ENCODE data around the gene MRPL37. TPM values are rescaled to one million over a fixed set of nuclear protein-coding genes. Genes with fewer than 3 reads are reported as not detected.
"Not testable (repeated sequence)": the region's sequence is repeated elsewhere in the genome, so short reads cannot be mapped to it uniquely, and the experiment has no call there.

The MRPL37 gene
- polyA plus RNA-seq, 1 donor = 61.5 TPM

DNA sequence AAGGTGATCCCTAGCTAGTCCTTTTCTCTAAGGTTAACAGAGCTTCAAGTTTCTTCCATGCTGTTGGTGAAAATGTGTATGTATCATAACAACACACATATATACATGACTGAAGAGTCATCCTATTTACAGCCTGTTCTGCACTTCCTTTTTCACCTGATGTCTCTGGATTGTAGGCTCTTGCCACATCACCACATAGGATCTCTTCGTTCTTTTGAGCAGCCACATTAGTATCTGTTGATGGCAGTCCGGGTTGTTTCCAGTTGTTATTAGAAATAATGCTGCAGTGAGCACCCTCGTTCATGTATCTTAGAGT is 19.7 kb downstream of the MRPL37 start:
- DNase-seq (ENCODE audit: low read depth) = no peak

DNA sequence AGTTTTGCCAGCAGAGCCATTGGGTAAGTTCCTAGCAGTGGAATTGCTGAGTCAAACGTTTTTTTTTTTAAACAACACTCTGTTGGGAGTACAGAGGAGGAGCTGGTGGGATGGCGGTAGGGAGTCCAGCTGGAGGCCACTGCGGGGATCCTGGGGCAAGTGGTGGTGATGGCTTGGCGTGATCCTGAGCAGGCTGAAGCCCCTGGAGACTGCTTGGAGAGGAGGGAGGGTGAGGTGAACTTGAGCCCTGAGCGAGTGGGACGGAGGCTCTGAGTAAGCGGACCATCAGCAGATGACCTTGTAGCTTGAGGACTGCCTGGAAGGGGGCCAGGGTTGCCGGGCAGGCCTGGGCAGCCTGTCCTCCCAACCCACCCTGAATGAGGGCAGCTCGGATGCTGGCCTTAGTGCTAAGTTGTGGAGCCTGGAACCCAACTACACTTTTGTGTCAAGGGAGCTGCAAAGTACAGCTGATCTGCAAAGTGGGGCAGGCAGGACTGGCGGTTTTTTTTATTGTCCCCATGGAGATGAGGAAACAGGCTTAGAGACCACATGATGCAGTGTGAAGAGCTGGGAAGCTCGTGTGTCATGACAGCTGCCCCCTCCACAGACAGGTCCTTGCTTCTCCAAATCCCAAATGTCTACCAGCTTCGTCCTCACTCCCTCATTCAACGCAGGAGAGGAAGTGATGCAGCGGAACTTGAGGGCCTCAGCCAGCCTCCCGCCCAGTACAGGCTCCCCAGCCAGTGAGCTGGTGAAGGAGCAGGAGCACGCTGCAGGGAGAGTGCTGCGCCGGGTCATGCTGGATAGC is 20.2 kb downstream of the MRPL37 start:
- DNase-seq (ENCODE audit: low read depth) = peak; percentile 31

DNA sequence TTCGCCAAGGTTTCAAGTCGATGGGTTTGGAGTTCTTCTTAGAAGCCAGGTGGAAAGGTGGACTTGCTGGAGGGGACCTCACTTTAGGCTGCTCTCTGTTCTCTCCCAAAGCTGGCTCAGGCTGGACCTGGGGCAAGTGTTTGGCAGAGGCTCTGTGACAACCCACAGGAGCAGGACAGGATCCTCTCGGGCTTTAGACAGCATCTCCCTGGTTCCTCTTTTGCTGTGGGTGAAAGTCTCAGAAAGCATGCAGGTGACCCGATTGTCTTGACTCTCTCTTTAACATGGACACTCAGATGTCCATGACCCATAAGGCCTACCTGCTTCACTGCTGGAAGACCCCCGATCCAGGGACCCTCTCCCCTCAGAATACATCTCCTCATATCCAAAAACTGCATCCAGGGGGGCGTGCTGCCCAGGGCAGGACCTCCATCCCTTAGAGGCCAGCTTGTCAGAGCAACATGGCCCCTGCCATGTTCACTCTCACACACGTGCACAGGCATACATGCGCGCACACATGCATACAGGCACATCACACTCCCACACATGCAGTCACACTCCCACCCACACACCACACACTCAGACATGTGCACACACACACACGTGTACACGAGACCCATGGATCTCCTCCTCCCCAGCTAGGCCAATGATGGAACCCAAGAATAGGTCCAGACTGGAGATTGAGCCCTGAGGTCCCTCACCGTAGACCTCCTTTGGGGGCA is 21.3 kb downstream of the MRPL37 start:
- DNase-seq (ENCODE audit: low read depth) = no peak

DNA sequence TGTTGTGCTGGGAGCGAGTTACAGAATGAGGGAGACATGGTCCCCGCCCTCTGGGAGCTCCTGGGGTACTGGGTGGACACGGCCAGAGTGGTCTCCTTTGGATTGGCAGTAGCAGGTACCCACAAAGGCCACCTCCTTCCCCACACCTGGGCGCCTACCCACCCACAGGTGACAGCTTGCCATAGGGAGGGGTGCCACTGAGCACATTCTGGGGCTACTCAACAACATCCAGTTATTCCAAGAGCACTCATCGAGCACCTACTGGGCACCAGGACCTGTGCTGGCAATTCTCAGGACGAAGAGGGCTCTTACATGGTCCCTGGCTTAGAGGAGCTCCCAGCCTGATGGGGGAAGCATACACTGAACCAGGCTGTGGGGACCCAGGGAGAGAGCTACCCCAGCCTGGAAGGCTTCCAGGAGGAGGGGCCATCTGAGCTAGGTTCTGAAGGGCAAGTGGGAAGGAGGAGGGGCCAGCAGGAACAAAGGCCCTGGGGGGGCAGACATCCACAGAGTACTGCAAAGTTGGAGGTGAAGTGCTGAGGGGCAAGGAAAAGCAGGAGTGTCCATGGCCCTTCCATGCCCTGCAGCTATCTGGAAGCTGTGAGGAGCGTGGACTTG is 22.0 kb downstream of the MRPL37 start:
- no peak for DNase-seq (ENCODE audit: low read depth)

DNA sequence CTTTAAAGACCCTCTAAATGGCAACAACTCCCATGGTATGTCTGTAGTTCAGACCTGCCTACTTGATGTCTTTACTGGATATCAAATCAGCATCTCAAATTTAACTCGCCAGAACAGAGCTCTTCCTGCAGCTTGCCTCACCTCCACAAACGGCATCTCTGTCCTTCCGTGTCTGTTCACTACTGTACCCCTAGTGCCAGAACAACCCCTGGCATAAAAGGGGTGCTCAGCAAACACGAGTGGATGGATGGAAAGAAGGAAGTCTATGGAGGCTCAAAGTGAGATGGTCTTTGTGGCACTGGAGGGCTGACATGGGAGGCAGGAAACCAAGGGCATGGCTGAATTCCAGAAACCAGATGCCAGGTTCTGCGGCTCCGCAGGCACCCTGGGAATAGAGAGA is 22.7 kb downstream of the MRPL37 start:
- no peak for DNase-seq (ENCODE audit: low read depth)

DNA sequence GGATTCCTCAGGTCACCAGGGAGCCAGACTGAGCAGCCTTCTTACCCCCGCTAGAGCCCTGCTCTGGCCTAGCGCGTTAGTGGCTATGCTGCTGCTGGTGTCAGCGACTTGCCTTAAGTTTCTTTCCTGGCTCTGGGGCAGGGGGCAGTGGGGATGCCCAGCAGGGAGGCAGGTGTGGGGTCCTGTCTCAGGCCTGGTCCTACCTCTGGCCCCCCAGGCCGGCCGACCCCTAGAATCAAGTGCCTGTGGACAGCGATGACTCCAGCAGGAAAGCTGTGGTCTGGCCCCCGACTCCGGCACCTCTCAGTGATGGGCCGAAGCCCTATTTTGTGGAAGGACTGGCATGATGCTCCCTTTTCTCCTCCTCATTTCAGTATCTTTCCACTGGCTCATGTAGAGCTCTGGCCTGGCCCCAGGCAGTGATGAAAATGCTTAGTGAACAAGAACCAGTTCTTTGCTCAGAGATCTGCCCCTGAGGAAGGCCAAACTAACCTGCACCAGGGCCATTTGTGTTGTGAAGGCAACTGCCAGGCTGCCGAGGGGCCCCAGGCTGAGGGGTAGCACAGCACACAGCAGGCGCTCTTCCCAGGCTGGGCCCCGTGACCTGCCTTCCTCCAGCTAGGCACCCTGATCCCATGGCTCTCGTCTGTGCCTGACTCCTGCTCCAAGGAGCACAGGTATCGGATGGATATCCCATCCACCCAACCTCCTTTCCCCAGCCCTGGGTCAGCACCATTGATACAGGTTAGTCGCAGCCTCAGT is 23.7 kb downstream of the MRPL37 start:
- DNase-seq (ENCODE audit: low read depth) = no peak

DNA sequence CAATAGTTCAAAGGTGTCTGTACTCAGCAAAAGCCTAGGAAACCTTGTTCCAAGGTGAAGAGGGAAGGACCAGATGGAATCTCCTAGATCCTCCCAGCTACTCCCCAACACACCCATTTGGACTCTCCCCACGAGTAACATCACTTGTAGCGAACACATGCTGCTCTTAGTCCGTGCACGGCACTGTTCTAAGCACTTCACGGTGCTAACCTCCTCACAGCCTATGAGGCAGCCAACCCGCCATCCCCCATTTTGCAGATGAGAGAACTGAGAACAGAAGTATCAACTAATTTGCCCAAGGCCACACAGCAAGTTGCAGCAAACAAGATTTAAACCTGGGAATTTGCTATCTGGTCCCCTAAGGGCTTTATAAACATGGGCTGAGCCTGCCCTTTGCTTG is 24.3 kb downstream of the MRPL37 start:
- DNase-seq (ENCODE audit: low read depth) = no peak

DNA sequence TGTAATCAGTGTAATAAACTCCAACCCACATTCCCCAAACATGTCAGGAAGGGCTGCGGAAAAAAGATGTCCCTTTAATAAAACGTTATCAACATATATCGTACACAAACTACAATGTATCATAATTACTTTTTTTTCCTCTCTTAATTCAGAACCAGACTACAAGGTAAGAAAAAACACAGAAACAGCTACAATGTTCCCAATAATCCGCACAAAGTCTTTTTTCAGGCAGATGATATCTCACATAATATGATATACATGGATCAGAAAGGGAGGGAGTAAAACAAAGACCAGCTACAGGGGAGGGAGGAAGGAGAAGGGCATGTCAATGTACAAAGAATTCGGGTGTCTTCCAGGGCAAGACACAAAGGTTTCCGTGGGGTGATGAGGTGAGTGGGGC is 25.4 kb downstream of the MRPL37 start:
- DNase-seq (ENCODE audit: low read depth) = no peak

DNA sequence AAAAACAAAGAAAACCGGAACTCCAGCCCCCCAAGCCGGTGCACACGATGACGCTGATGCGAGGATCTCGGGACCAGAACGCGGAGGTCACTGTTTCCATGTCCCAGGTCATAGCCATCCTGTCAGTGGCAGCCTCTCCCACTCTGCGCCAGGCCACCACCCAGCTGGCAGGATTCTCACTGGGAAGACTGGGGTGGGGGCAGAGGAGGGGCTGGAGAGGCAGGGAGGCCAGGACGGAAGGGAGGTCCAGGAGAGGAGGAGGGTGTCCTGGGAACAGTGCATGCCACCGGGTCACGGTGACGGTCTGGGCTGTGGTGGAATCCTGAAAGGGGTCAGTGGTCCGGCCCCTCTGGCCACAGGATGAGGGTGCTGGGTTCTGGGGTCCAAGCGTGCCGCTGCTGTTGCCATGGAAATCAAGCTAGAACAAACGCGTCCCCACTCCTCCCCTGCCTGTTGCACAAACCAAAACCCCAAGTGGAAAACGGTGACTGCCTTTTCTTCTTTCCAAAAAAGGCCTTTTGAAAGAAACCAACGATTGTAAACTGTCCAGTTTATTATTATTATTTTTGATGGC is 26.1 kb downstream of the MRPL37 start:
- no peak for DNase-seq (ENCODE audit: low read depth)

DNA sequence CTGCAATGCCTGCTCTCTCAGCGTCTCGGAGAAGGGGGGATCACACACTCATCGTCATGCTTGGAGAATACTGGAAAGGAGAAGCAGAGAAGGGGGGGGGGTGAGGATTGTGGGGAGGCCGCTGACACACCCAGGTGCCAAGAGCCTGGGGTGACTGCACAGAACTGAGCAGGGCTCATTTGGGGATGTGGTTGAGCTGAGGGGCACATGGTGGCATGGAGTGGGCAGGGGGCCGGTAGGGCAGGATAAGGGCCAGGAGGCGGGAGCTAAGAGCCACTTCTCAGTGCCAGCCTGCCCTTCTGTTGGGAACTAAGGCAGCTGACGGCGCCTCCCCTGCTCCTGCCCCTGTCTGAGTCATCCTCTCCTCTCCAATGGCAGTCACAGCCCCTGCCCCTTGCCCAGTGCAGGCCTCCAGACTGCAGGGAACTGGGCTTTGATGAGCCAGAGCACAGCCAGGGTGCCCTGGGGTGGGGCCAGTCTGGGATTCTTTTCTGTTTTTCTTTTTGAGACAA is 27.2 kb downstream of the MRPL37 start:
- no peak for DNase-seq (ENCODE audit: low read depth)

DNA sequence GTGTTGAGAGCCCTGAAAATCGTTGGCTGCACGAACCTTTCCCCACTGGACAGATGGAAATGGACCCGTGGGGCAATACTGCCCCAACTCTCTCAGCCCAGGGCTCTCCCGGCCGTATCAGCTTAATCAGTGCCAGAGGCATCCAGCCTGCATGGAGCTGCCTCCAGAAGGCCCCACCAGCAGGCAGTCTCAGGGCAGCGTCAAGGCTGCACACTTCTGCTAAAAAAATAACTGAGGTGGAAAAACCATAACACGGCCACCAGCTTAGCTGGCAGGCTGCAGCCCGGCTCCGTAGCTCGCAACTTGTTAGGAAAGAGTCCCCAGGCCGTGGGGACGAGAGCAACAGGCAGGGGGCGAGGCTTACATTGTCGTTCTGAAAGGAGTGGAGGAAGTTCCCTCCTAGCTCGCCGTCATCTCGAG is 27.9 kb downstream of the MRPL37 start:
- no peak for DNase-seq (ENCODE audit: low read depth)

DNA sequence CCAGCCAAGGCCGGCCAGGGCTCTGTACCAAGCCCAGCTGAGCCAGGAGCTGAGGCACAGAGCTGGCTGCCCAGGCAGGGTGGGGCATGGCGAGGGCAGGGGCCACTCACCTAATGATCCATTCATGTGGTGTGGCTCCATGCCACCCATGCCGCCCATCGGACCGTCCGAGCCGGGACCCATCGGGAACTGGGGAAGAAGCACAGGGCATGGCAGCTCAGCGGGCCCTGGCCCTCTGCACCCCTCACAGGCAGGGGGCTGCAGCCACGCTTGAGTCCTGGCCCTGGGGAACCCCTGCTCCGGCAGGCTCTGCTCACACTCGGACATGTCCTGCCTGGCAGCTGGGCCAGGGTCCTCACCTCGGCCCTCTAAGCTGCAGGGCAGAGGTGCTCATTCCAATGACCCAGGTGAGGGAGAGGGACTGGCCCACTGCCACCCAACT is 28.7 kb downstream of the MRPL37 start:
- no peak for DNase-seq (ENCODE audit: low read depth)

DNA sequence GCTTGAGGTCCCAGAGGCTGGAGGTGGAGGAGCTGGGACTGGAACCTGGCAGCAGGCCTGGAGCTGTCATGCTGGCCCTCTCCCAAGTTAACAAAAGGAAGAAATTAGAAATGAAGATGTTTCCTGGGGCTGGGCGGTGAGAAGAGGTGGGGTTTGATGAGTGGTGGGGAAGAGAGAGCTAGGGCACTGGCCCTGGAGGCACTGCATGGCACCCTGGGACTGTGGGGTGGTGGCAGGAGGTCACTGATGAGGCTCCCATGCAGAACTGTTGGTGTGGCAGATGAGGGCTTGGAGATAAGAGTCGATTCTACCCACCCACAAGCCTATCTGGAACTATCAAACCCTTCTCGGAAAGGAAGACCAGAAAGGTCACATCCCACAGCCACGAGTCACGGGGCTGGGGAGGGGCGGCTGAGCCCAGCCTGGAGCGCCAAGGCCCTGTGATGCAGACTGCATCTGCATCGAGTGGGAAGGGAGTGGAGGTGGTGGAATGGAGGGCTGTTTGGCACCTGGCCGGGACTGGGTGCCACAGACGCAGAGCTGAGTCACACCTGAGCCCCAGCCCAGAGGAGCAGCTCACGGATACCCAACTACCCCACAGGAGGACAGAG is 29.4 kb downstream of the MRPL37 start:
- DNase-seq (ENCODE audit: low read depth) = no peak

DNA sequence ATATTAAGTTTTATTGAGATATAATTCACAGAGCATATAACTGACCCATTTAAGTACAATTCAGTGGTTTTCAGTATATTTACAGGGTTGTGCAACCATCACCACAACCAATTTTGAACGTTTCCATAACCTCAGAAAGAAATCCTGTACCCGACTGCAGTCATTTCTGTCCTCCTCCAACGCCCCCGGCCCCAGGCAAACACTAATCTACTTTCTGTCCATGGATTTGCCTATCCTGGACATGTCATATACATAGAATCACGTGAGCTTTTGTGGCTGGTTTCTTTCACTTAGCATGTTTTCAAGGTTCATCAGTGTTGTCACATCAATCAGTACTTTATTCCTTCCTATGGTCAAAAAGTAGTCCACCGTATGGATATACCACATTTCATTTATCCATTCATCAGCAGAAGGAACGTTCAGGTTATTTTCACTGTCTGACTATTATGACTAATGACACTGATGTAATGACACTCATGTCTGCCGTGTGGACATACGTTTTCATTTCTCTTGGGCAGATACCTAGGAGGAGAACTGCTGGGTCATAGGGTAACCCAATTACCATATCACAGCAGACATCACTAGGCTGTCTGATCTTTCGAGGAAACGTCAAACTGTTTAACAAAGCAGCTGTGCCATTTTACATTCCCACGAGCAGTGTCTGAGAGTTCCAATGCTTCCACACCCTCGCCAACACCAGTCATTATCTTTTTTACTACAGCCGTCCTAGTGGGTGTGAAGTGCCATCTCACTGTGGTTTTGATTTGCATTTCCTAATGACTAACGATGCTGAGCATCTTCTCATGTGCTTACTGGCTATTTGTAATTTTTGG is 30.8 kb downstream of the MRPL37 start:
- no peak for DNase-seq (ENCODE audit: low read depth)

DNA sequence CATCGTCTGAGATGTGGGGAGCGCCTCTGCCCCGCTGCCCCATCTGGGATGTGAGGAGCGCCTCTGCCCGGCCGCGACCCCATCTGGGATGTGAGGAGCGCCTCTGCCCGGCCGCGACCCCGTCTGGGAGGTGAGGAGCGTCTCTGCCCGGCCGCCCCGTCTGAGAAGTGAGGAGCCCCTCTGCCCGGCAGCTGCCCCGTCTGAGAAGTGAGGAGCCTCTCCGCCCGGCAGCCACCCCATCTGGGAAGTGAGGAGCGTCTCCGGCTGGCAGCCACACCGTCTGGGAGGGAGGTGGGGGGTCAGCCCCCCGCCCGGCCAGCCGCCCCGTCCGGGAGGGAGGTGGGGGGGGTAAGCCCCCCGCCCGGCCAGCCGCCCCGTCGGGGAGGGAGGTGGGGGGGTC is 33.2 kb downstream of the MRPL37 start:
- not testable (repeated sequence) for DNase-seq (ENCODE audit: low read depth)

DNA sequence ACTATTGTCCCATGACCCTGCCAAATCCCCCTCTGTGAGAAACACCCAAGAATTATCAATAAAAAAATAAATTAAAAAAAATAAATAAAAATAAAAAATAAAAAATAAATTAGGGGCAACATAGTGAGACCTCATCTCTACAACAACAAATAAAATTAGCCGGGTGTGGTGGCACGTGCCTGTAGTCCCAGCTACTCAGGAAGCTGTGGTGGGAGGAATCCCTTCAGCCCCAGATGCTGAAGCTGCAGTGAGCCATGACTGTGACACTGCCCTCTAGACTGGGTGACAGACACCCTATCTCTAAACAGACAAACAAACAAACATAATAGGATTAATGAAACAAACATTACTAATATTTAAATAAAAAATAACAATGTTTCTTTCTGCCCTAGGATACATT is 34.3 kb downstream of the MRPL37 start:
- DNase-seq (ENCODE audit: low read depth) = no peak

DNA sequence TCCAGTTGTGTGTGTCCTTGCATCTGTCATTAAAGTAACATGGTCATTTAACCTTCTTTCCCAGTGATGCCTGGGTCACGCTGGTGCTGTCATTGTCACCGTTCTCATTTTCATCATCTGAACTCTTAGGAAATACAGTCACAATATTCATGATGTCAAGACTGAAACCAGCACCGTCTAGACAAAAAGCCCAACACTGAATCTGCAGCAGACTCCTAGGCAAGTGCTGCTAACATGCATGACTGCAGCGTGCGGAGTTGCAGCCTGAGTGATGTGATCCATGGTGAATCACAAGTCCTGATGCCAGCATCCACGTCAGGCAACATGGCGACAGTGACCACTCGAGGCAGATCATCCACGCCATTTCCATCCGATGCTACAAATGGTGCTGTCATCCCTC is 37.6 kb downstream of the MRPL37 start:
- DNase-seq (ENCODE audit: low read depth) = no peak

DNA sequence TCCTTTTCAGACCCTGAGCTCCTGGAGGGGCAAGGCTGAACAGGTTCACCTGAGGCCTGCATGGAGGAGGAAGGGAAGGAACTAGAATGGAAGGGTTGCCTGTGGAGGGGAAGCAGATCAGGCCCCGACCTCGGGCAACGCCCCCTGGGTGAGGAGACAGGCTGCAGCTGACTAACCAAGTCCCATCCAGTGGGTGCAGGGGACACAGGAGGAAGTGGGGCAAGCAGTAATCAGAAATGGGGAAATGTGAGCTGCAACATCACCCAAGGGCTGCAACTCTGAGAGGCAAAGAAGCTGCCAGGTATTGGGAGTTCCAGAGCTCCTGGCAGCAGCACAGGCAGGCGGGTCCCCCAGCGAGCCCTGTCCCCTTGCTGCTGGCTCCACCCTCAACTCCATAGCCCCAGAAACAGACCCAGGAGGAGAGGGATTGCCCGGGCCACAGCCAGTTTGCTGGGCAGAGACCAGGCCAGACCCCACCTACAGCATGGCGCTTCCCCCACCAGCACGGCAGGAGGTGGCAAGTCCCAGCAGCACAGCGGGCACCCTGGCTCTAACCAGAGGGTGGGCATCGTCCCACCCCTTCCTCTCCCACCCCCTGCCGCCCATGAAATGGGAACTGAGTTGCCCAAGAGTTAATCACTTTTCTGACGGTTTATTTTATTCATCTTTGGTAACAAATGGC is 38.5 kb downstream of the MRPL37 start:
- no peak for DNase-seq (ENCODE audit: low read depth)

DNA sequence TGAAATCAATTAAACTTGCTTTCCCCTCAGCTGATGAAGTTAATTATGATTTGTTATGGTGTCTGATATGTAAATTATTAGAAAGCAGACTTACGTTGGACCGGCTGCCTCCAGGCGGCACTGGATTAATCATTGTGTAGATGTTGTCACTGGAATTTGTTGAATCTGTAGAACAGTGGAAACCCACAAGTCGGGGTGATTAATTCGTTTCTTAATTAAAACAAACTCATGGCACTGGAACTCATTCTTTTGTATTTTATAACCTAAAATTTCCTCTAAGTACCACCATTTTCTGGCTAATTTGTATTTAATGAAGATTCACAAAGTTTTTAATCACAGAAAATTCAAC is 39.0 kb downstream of the MRPL37 start:
- DNase-seq (ENCODE audit: low read depth) = no peak

DNA sequence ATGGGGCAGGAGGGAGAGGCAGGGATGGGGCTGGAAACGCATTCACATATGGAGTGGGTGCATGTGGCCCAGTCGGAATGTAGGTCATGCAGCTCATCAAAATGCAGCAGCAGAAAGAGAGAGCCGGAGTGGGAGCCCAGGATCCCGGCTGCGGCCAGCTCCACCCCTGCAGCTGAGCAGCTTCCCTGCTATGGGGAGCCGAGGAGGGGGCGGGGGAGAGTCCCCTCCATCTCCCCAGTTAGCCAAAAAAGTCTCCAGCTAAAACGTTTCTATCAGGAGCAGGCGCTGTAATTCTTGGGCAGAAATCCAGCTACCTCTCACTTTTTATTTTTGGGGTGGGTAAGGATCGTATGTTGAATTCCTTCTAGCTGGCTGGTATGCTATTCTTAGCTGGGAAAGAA is 39.7 kb downstream of the MRPL37 start:
- DNase-seq (ENCODE audit: low read depth) = no peak

Measured in forelimb muscle (tissue), 1 donor.